Chondrocyte (in vitro differentiated cells): ENCODE results near the gene MEA1. TPM values are rescaled to one million over a fixed set of nuclear protein-coding genes. Genes with fewer than 3 reads are reported as not detected.
A peak's percentile ranks its signal among the peaks of the same experiment; 100 is the strongest.

Source experiments
- DNase-seq: peaks from one replicate; pipeline ENCODE4 v3.0.0; 2021; ENCODE audit warnings: mixed read lengths, low spot score
- H3K27ac Mint-ChIP-seq: one replicate; pipeline ENCODE4 v1.8.0; 2021; ENCODE audit warnings: mild to moderate bottlenecking, moderate library complexity, mixed read lengths; ENCODE audit not compliant: unreplicated experiment
- H3K27me3 Mint-ChIP-seq: 2 replicates; pipeline ENCODE4 v1.8.0; 2021; ENCODE audit warnings: low read depth, mixed read lengths
- H3K36me3 Mint-ChIP-seq: 2 replicates; pipeline ENCODE4 v1.8.0; 2021; ENCODE audit warnings: low read depth, mixed read lengths
- H3K4me1 Mint-ChIP-seq: 2 replicates; pipeline ENCODE4 v1.8.0; 2021; ENCODE audit warnings: low read depth, mild to moderate bottlenecking, mixed read lengths
- H3K4me3 Mint-ChIP-seq: one replicate; pipeline ENCODE4 v1.8.0; 2021; ENCODE audit warnings: mild to moderate bottlenecking, moderate library complexity, mixed read lengths; ENCODE audit not compliant: unreplicated experiment
- H3K9me3 Mint-ChIP-seq: 2 replicates; pipeline ENCODE4 v1.8.0; 2021; ENCODE audit warnings: low read depth, mixed read lengths
- total RNA-seq: library from RNA; stranded (reverse); gene quantifications from 3 replicates; pipeline ENCODE4 v1.2.1, GENCODE V29; 2021
- TF ChIP-seq, protein P1 (sequence below): fragments of 200-600 bp; sonication (generic); IDR thresholded peaks from 2 replicates; pipeline ENCODE4 v1.5.0; 2021; ENCODE audit warnings: antibody characterized with exemption, mild to moderate bottlenecking, moderate library complexity

Gene MEA1
- total RNA-seq, 1 donor from 2014 or later: 71.1 TPM

- no peak for DNase-seq
- peaks cover 21% of the 10 kb centered on the region for H3K36me3 Mint-ChIP-seq
Observed at GRCh38 chr6:43021270-43022047, 7.7 kb upstream of the MEA1 start, which contains the start of gene RRP36. RRP36 (plus strand) TSS chr6:43021623; CDS start chr6:43021655, 32 bp downstream.

DNA sequence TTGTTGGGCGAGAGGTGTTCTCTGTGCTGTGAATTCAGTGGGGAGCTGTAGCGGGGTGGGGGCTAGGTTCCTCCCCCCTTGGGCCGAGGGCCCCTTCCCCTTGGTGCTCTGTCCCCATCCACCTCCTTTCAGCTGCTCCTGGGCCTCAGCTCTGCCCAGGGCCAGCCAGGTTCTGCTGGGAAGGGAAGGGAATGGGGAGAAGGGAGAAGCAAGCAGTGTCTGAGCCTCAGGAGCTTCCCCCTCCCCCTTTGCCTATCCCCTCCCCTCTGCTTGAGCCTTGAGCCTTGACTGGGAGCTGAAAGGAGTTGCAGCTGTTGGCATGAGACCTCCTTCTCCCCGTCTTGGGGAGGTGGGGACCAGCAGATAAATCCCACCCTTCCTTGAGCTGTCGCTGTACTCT lies 7.1 kb upstream of the MEA1 start:
- peak overlapping the region; percentile 80 for H3K27ac Mint-ChIP-seq
- TF ChIP-seq, protein P1, sequence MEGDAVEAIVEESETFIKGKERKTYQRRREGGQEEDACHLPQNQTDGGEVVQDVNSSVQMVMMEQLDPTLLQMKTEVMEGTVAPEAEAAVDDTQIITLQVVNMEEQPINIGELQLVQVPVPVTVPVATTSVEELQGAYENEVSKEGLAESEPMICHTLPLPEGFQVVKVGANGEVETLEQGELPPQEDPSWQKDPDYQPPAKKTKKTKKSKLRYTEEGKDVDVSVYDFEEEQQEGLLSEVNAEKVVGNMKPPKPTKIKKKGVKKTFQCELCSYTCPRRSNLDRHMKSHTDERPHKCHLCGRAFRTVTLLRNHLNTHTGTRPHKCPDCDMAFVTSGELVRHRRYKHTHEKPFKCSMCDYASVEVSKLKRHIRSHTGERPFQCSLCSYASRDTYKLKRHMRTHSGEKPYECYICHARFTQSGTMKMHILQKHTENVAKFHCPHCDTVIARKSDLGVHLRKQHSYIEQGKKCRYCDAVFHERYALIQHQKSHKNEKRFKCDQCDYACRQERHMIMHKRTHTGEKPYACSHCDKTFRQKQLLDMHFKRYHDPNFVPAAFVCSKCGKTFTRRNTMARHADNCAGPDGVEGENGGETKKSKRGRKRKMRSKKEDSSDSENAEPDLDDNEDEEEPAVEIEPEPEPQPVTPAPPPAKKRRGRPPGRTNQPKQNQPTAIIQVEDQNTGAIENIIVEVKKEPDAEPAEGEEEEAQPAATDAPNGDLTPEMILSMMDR: no peak
- H3K36me3 Mint-ChIP-seq: peaks cover 19% of the 10 kb centered on the region
- H3K9me3 Mint-ChIP-seq: no peaks in the 10 kb centered on the region
- peak overlapping the region; percentile 69 for H3K4me3 Mint-ChIP-seq
- H3K27me3 Mint-ChIP-seq: no peaks in the 10 kb centered on the region
- no peak for DNase-seq
- peaks cover 39% of the 10 kb centered on the region for H3K4me1 Mint-ChIP-seq

More at GRCh38 chr6:43021270-43022047, 7.7 kb upstream of the MEA1 start, which contains the start of gene RRP36:
- peak within 1 kb of the TSS; percentile 92 for H3K27ac Mint-ChIP-seq
- no peaks in the 10 kb centered on the region for H3K27me3 Mint-ChIP-seq
- peak within 1 kb of the TSS; percentile 91 for H3K4me3 Mint-ChIP-seq
- peaks cover 33% of the 10 kb centered on the region for H3K4me1 Mint-ChIP-seq
- TF ChIP-seq, protein P1: no peak
- H3K9me3 Mint-ChIP-seq: no peaks in the 10 kb centered on the region

- no peak for DNase-seq
- peaks cover 44% of the 10 kb centered on the region for H3K4me1 Mint-ChIP-seq
- TF ChIP-seq, protein P1: no peak
- H3K27me3 Mint-ChIP-seq: no peaks in the 10 kb centered on the region
- H3K36me3 Mint-ChIP-seq: peaks cover 17% of the 10 kb centered on the region
- H3K27ac Mint-ChIP-seq: peak overlapping the region; percentile 66
- no peaks in the 10 kb centered on the region for H3K9me3 Mint-ChIP-seq
- H3K4me3 Mint-ChIP-seq: no peak overlapping the region
Observed at GRCh38 chr6:43020052-43020705, 6.4 kb upstream of the MEA1 start.

DNA sequence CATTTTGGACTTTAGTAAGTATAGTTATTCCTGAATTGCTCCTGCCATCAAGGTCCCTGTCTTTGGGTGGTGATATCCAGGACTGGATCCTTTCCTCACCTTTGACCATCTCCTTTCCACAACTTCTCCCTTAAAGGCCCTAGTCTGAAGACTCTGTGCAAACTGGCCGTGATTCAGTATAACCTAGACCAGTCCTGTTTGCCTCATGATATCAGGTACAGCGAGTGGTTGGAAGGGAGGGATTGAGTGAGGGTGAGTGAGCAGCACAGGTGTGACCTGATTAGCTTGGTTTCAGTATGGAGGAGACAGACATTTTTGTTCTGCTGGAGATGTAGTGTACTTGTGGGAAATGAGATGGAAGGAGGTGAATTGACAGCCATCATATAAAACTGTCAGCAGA lies 5.4 kb upstream of the MEA1 start:
- Mint-ChIP-seq H3K27me3 (no peaks in the 10 kb centered on the region), H3K9me3 (no peaks in the 10 kb centered on the region), H3K4me3 (no peak overlapping the region), H3K36me3 (peaks cover 13% of the 10 kb centered on the region), H3K27ac (no peak overlapping the region), H3K4me1 (peaks cover 48% of the 10 kb centered on the region)
- DNase-seq: no peak
- TF ChIP-seq, protein P1: no peak

GRCh38 chr6:43016943-43017334 lies 3.2 kb upstream of the MEA1 start:
- DNase-seq: no peak
- Mint-ChIP-seq H3K27me3 (no peaks in the 10 kb centered on the region), H3K4me1 (peaks cover 57% of the 10 kb centered on the region), H3K36me3 (peaks cover 11% of the 10 kb centered on the region), H3K9me3 (no peaks in the 10 kb centered on the region), H3K27ac (peak overlapping the region; percentile 63), H3K4me3 (peak overlapping the region; percentile 25)
- TF ChIP-seq, protein P1: no peak
